ENCODE measurements around the gene RBPJ.
"Not testable (repeated sequence)": the region's sequence is repeated elsewhere in the genome, so short reads cannot be mapped to it uniquely, and the experiment has no call there.

Gene RBPJ

DNA sequence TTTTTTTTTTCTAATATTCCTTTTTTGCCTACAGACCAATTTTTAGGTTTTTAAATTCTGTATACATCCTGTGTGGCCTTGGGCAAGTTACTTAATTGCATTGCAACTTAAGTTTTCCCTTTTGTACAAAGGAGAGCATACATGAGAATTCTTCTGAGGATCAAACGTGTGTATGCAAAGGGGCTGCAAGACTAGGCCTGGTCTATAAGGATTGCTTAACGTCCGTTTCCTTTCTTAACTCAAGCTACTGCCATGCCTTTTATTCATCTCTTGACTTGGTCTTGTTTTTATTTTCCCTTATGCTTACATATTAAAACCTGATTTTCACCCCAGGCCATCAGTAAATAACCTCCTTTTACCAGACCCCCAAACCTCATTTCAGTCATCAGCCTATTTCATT is 13.6 kb downstream of the RBPJ start:
- DNase-seq (ENCODE audit: low read depth in 4 of 4, low spot score in 1 of 4), result no peak

DNA sequence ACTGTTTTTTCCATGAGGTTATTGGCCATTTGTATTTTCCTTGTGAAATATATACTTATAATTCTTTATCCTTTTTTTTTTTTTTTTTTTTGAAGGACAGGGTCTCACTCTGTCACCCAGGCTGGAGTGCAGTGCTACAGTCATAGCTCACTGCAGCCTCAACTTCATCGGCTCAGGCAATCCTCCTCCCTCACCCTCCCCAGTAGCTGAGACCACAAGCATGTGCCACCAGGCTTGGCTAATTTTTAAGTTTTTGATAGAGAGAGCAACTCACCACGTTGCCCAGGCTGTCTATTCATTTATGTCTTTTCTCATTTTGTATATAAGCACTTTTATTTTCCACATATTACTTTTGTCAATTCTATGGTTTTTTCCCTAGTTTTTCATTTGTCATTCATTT is 16.8 kb downstream of the RBPJ start:
- DNase-seq (ENCODE audit: low read depth in 4 of 4, low spot score in 1 of 4), result no peak

DNA sequence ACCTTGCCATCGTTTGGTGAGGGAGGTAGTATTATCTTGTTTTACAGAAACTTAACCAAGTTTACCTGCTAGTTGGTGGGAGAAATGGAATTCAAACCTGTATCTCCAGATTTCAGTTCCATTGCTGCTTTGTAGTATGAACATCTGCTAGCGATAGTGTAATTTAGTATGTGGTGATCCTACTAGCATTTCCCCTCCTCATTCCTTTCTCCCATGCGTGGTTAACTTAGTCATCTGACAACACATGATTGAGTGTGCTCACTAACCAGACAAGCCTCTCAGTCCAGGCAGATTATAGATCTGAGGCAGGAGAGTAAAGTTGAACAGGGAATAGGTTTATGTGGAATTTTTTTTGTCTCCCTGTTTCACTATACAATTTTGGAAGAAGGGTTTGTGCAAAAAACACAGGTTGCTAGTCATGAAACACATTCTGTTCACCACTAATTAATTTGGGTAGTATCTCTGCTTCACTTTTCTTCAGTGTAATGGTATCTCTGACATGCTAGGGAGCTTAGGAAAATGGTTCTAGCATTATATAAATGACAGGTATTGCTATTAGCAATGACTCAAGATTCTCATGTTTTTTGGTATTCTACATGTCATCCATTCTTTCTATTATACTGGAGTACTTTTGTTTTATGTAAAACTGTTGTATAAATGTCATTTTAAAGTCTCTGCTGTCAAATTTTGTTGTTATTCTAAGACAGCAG is 21.7 kb downstream of the RBPJ start:
- DNase-seq (ENCODE audit: low read depth in 4 of 4, low spot score in 1 of 4), result no peak

DNA sequence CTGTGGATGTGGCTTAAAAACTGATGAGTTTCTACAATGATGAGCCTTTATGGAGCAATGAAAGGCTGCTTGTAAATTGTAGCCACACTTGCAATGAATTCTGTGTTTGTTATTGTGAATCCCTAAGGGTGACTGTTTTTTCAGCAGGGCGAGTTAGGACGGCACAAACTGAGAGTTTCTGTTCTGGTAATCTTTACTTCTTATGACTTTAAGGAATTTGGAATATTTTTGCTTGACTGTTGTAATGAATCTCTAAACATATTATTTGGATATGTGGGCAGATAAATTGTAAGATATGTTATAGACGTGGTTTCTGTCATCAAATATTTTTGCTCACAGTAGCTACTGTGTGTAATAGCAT is 22.2 kb downstream of the RBPJ start:
- DNase-seq (ENCODE audit: low read depth in 4 of 4, low spot score in 1 of 4), result no peak

DNA sequence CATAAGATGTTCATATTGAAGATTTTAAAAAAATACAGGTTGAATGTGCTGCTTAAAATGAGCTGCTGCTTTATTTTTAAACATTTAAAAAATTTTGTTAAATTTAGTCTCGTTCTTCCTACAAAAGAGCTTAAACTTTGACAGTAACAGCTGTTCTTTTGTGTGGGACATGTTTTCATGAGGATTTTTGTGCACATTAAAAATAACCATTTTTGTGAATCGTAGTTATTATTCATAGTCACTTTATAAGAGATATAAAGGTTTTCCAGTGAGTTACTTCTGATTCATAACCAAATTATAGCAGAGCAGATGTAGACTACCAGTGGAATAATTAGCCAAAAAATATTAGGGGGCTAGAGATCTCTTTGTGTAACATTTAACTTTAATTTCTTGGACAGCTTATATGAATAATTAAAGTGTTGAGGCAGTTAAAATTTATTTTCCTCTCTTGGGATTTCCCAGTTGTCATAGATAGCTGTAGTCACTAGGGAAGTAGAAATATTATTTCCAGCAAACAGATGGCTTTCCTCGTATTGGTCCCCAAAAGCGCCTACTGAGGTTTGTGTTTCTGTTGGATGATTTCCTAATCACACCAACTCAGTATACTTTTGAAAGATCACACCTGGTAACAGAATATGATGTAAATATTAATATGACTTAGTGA is 24.2 kb downstream of the RBPJ start:
- DNase-seq (ENCODE audit: low read depth in 4 of 4, low spot score in 1 of 4), result no peak

DNA sequence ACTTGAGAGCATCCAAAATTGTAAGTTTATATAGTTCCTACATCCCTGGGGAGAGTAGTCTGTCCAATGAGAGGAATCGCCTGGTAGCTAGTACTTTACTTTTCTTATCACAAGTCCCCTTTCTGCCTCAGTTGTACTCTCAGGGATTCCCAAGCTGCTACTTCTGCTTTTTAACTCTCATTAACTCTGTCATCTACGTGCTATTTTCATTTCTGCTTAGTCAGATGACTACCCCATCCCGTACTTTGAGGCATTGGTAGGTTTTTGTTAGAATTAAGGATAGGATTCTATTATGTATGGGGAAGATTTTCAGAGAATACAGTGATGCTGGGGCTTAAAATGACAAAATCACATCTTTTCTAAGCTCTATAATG is 24.7 kb downstream of the RBPJ start:
- no peak for DNase-seq (ENCODE audit: low read depth in 4 of 4, low spot score in 1 of 4)

DNA sequence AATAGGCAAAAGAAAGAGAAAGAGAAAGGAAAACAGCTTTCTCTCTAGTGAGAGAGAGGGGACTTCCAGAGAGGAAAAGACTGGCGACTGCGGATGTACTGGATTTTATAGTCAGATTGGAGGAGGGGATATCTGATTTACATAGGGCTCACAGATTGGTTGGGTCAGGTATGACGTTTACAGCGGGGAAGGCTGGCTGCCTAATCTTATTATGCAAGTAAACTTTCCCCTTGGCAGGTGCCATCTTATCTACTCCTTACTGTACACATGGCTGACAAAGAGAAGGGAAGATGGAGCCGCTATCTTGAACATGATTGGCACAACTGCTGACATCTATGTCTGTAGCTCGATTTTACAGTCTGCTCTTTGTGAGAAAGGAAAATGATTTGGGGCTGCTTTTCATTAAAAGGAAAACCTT is 25.4 kb downstream of the RBPJ start:
- DNase-seq (ENCODE audit: low read depth in 4 of 4, low spot score in 1 of 4), result no peak

DNA sequence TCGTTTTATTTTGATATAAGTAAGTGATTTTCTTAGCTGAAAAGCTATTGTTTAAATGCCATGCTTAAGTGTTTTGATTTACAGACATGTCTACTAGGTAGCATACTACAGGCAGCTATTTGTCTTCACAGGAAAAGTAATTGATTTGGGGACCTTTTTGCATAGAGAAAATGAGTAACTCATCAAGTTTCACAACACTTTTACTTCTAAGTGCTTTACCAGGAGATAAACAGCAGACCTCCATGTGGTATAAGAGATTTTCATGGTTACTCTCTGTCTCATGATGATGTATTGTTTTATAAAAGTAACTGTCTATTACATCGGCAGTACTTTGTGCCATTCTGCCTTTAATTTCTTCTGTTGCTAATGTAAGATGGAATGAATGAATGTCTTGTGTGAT is 28.7 kb downstream of the RBPJ start:
- no peak for DNase-seq (ENCODE audit: low read depth in 4 of 4, low spot score in 1 of 4)

DNA sequence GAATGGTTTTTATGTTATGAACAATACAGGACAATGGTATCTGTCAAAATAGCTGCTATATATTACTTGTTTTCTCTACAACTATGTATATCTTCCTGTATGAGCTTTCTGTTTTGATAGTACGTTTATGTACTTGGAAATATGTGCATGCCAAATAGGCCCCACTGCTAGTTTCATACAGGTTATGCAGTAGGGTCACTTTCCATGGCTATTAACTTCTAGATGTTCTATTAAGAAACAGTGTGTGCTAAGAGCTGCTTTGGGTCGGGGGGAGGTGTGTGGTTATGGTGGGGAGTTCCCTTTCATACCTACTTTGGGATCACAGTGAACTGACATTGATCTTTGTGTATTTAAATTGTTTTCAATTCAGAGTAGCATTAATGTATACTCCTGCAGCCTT is 30.9 kb downstream of the RBPJ start:
- no peak for DNase-seq (ENCODE audit: low read depth in 4 of 4, low spot score in 1 of 4)

DNA sequence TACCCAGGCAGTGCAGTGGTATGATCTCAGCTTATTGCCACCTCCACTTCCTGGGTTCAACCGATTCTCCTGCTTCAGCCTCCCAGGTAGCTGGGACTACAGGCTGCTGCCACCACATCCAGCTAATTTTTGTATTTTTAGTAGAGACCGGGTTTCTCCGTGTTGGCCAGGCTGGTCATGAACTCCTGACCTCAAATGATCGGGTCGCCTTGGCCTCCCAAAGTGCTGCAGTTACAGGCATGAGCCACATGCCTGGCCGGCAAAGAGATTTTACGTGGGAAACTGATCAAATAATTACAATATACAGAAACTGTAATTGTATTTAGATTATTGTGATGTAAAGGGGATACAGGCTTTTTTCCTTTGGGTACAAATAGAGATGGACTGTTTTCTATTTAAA is 33.7 kb downstream of the RBPJ start:
- DNase-seq (ENCODE audit: low read depth in 4 of 4, low spot score in 1 of 4), result no peak

DNA sequence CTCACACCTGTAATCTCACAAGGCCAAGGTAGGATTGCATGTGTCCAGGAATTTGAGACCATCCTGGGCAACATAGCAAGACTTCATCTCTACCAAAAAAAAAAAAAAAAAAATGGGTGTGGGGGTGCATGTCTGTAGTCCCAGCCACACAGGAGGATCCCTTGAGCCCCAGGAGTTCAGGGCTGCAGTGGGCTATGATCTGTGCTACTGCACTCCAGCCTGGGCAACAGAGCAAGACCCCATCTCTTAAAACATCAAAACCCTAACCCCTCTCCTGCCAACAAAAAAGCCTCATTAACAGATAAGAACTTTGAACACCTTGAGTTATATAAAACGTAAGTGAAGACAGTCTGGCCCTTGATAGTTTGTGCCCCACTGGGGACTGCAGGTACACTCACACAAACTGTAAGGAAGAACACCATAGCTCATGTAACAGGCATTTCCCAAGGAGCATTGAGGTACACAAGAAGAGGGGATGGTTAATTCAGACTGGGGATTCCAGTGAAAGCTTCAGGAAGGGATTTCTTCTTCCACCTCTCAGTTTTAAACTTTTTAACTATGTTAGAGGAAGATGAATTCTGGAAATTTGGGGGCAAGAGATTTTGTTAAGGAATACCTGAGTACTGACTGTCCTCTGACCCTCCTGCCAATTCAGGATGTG is 34.7 kb downstream of the RBPJ start:
- DNase-seq (ENCODE audit: low read depth in 4 of 4, low spot score in 1 of 4), result no peak

DNA sequence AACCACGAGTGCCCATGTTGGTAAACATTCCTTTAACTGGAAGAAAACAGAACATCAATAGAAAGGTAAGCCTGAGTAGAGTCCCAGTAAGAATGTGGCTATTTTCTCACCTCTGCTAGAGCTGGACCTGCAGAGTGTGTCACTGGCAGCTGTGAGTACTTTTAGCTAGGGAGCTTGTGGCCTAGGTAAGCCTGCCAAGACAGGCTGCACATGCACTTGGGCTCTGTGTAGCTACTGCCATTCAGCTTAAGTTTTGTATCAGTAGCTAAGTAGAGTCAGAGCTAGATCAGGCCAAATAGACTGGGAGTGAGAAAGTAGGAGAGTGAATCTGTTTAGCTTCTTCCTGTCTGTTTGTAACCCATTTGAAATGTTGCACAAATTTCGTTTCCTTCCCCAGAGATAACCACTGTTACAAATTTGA is 35.3 kb downstream of the RBPJ start:
- DNase-seq (ENCODE audit: low read depth in 4 of 4, low spot score in 1 of 4), result no peak

DNA sequence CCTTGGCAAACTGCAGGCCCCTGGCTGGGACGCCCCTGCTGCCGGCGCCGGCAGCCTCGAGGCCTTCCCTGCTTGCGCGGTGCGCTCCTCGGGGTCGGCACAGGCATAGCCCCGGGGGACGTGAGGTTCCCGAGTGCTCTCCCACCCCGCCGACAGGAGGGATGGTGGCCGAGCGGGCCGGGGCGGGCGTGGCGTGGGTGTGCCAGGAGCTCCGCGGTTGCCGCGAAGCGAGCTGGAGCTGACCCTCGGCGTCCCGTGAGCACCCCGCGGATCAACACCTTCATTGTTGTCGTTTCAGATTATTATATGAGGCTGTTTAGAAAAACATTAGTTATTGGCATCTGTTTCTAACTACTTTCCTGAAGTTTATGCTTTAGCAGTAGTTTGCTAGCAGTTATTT is 38.7 kb downstream of the RBPJ start:
- DNase-seq (ENCODE audit: low read depth in 4 of 4, low spot score in 1 of 4), result not testable (repeated sequence)

DNA sequence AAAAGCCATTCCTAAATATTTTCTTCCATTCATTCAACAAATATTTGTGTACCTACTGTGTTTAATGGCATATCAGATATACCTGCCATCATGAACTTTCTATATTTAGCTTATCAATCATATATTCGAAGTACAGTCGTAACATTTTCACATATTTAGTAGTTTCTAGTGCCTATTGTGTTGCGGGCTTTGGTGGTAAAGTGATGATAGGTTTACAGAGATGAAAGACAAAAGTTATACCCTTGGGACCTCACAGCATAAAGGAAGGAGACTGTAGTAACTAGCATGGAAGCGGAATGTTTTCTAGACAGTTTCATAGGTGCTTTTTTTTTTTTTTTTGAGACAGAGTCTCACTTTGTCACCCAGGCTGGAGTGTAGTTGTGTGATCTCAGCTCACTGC is 39.5 kb downstream of the RBPJ start:
- DNase-seq (ENCODE audit: low read depth in 4 of 4, low spot score in 1 of 4), result no peak

DNA sequence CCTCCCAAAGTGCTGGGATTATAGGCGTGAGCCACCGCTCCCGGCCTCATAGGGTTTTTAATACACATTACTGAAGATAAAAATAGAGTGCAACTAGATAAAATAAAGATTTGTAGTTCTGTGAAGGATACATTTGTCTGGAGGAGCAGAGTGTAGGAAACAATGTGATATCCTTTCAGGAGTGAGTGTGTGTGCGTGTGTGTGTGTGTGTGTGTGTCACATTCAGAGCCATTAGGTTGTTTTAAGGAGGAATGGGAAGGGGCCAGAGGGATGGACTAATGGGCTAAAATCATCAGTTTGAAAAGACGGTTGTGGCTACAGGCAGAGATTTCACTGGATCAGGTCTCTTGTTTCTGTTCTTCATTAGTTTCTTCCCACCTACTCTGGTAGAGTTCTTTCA is 40.0 kb downstream of the RBPJ start:
- DNase-seq (ENCODE audit: low read depth in 4 of 4, low spot score in 1 of 4), result no peak

DNA sequence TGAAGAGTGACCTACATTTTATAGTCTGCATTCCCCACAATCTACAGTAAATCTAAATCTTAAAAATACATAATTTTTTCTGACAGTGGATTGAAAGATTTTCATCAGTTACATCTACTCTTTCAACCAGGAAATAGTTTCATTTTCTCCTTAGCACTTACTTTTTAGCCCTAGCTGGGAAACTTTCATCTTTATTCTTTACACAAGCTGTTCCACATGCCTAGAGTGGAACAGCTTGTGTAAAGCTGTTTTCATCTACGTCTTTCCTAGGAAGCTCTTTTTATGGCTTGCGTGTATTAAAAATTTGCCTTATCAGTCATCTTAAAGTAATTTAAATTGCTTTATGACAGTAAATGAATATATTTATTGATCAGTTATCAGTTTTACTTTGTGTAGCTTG is 40.5 kb downstream of the RBPJ start:
- DNase-seq (ENCODE audit: low read depth in 4 of 4, low spot score in 1 of 4), result no peak

DNA sequence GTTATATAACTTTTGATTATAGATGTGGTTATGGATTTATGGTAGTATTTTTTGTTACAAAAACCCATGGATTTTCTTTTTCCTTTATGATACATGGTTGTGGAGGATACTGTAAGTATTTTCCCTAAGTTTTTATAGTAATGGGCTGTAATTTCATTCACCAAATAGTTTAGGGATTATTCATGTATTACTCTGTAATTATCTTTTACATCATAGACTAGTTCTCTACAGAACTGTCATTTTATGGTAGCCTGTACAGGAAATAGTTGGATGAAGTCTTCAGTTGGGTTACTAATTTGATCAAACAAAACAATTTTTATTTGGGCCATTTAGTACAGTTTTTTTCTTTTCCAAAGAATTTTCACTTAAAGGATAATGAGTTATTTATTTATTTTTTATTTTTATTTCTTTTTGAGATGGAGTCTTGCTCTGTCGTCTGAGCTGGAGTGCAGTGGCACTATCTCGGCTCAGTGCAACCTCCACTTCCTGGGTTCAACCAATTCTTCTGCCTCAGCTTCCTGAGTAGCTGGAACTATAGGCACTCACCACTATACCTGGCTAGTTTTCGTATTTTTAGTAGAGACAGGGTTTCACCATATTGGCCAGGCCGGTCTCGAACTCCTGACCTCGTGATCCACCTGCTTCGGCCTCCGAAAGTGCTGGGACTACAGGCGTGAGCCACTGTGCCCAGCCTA is 42.1 kb downstream of the RBPJ start:
- DNase-seq (ENCODE audit: low read depth in 4 of 4, low spot score in 1 of 4), result no peak

DNA sequence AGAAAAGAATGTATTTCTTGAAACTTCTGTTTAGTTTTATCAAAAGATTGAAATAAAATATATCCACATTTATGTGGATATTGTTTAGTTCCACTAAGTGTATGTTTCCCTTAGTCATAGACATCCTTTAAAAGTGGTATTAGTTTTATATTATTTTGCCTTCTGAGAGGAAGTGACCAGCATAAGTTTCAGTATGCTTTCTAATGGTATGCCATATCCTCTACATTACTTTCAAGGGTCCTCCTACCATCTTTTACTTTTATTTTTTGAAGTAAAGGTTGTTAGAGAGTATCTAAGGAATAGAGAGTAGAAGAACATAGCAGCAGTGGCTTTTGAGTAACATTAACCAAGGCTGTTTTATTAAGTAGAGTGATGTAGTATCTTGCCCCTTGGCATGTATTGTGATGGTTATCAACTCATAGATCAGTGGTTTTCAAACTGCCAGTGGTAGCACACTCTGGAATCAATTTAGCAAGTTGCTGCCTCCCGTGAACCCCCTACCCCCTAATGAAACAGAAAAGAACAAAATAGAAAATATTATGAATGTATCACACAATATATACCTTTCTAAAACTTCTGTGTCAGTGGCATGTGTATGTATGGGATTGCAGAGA is 44.8 kb downstream of the RBPJ start:
- DNase-seq (ENCODE audit: low read depth in 4 of 4, low spot score in 1 of 4), result no peak

DNA sequence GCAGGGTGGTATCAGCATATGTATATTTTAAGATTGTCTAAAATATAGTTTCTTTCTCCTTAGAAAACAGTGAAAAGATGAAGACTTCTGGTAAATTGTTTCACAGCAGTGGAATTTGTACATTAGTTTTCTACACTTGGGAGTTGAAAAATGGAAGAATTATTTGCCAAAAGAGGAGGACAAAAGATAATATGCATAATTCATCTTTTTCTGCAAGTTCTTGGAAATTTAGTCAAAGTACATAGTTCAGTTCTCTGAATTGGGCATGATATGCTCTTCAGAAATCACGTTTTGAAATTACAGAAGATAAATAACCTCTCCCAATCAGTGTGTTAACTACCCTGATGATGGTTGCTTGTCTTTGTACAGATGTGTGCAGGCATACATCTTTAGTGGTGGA is 47.0 kb downstream of the RBPJ start:
- no peak for DNase-seq (ENCODE audit: low read depth in 4 of 4, low spot score in 1 of 4)

DNA sequence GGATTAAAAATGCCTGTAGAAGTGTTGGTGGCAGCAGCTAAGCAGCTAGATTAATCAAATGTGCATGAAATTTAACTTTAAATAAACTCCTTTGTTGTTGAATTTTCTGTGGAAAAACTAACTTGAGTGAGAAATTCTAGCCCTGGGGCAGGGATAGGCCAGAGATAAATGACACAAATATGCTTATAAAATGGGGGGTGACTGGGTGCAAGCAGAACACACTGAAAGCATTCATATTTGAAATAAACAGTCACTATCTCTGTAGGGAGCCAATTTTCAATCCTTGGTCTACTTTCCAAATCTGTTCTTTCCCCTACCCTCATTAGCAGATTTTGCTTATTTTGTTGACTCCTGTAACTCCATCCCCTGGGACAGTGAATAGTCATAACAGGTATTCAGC is 47.9 kb downstream of the RBPJ start:
- no peak for DNase-seq (ENCODE audit: low read depth in 4 of 4, low spot score in 1 of 4)

DNA sequence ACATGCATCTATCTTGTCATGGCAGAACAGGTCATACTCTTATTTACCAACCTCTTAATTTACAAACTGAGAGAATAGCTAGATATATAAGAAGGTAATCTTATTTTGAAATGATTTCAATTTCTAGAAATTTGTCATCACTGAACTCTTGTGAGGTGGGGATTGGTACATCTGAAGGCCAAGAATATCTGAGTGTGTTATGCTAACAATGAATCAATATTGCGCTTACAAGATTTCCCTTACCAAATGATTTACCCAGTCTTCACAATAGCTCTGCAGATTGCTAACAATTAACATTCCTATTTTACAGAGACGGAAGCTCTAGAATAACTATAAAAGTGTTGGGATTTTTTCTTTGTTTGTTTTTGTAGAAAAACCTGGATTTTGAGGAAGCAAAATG is 48.3 kb downstream of the RBPJ start:
- DNase-seq (ENCODE audit: low read depth in 4 of 4, low spot score in 1 of 4), result no peak

DNA sequence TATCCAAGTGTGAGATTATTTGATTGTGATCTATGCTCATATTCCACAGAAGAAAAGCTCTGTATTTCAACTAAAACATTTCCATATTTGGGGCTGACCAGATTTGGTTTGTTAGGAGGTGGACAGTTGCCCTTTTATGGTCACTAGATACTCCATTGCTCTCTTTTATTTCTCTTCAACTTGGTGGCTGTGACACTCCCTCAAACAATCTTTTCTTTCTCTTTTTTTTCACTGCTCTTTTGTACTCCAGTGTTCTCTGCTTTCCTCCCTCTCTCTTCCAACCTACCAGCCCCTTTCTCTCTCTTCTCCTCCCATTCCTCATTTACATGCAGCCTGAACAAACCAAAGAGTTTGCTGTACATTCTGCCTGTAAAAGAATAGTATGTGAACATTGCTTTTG is 48.8 kb downstream of the RBPJ start:
- no peak for DNase-seq (ENCODE audit: low read depth in 4 of 4, low spot score in 1 of 4)
